Fibroblast of lung (primary cell): Measurements from ENCODE around the gene SCAF8. TPM values are rescaled to one million over a fixed set of nuclear protein-coding genes. Genes with fewer than 3 reads are reported as not detected.

Experiments
- DNase-seq, 2 donors: peaks; one replicate each; pipeline versions ENCODE4 v3.0.0 to v3.0.0-alpha.2; 2010; ENCODE audit warnings: low read depth in 2 of 2
- H2AFZ ChIP-seq: 2 replicates; pipeline ENCODE4 v1.5.1; 2012; ENCODE audit warnings: low read length, control low read depth, inconsistent platforms
- H3K27ac ChIP-seq: 2 replicates; pipeline ENCODE4 v1.5.1; 2011; ENCODE audit warnings: low read length, control low read depth; ENCODE audit not compliant: insufficient read depth
- H3K27me3 ChIP-seq: 2 replicates; pipeline ENCODE4 v1.5.1; 2011; ENCODE audit warnings: mild to moderate bottlenecking, low read length; ENCODE audit not compliant: control insufficient read depth, insufficient read depth
- H3K36me3 ChIP-seq: 2 replicates; pipeline ENCODE4 v1.5.1; 2011; ENCODE audit warnings: low read length; ENCODE audit not compliant: control insufficient read depth, insufficient read depth
- H3K4me1 ChIP-seq: 2 replicates; pipeline ENCODE4 v1.5.1; 2011; ENCODE audit warnings: low read length; ENCODE audit not compliant: control insufficient read depth, insufficient read depth; ENCODE audit errors: extremely low read depth
- H3K4me2 ChIP-seq: 2 replicates; pipeline ENCODE4 v1.5.1; 2011; ENCODE audit warnings: low read length, control low read depth; ENCODE audit not compliant: insufficient read depth; ENCODE audit errors: extremely low read depth
- H3K4me3 ChIP-seq, 4 experiments: fragments of 200-600 bp in 1 of 4; sonication (generic) in 1 of 4; replicated peaks in 1 of 4; 2 replicates each; pipeline ENCODE4 v1.5.1; 2011 to 2016; ENCODE audit warnings: low read length in 4 of 4, low read depth in 3 of 4, mild to moderate bottlenecking in 3 of 4, control low read depth in 2 of 4, inconsistent platforms in 1 of 4, mixed read lengths in 1 of 4; ENCODE audit not compliant: insufficient read depth in 1 of 4; ENCODE audit errors: control extremely low read depth in 1 of 4
- H3K79me2 ChIP-seq: 2 replicates; pipeline ENCODE4 v1.5.1; 2012; ENCODE audit warnings: mild to moderate bottlenecking, low read length, inconsistent platforms; ENCODE audit not compliant: control insufficient read depth, insufficient read depth
- H3K9ac ChIP-seq: 2 replicates; pipeline ENCODE4 v1.5.1; 2011; ENCODE audit warnings: mild to moderate bottlenecking, low read length, control low read depth; ENCODE audit not compliant: insufficient read depth
- H3K9me3 ChIP-seq: 2 replicates; pipeline ENCODE4 v1.5.1; 2012; ENCODE audit warnings: low read depth, low read length; ENCODE audit not compliant: control insufficient read depth, insufficient read depth
- H4K20me1 ChIP-seq: 2 replicates; pipeline ENCODE4 v1.5.1; 2011; ENCODE audit warnings: low read length; ENCODE audit not compliant: control insufficient read depth, insufficient read depth; ENCODE audit errors: extremely low read depth
- CTCF ChIP-seq, 2 donors: IDR thresholded peaks in 1 of 2; conservative IDR thresholded peaks in 1 of 2; 1 replicate in 1 of 2; 2 replicates in 1 of 2; pipeline ENCODE4 v1.5.1; 2011 to 2012; ENCODE audit warnings: low read length in 2 of 2, control low read depth in 1 of 2, inconsistent platforms in 1 of 2, low read depth in 1 of 2, mild to moderate bottlenecking in 1 of 2
- EZH2 ChIP-seq: IDR thresholded peaks from 2 replicates; pipeline ENCODE4 v1.5.1; 2012; ENCODE audit warnings: low read length, control low read depth, mild to moderate bottlenecking; ENCODE audit errors: missing control alignments
- polyA plus RNA-seq, 2 donors: library from polyadenylated mRNA; depleted of rRNA in 1 of 2; stranded (reverse) in 1 of 2; unstranded in 1 of 2; fragments of >200 nt; gene quantifications; 2 replicates each; pipeline ENCODE4 v1.2.1, GENCODE V29; 2011 to 2012; ENCODE audit warnings: missing spikeins in 1 of 2
- total RNA-seq: library from RNA; depleted of rRNA; stranded (reverse); fragments of >200 nt; gene quantifications from 2 replicates; pipeline ENCODE4 v1.2.1, GENCODE V29; 2014

Gene SCAF8
- total and polyA plus RNA-seq, 2 donors (not counting 1 experiment from before 2014, with no cell fraction given), result 28.5 to 30.9 TPM

GRCh38 chr6:154861825-154862224 lies 128.6 kb downstream of the SCAF8 start:
- Histone ChIP-seq H3K4me2 (no peak overlapping the region), H3K27me3 (no peaks in the 10 kb centered on the region), H4K20me1 (no peaks in the 10 kb centered on the region), H3K27ac (no peak overlapping the region), H3K9me3 (no peaks in the 10 kb centered on the region), H3K79me2 (no peaks in the 10 kb centered on the region), H2AFZ (no peak overlapping the region), H3K36me3 (no peaks in the 10 kb centered on the region), H3K9ac (no peak overlapping the region), H3K4me3 (no peak overlapping the region), H3K4me1 (no peaks in the 10 kb centered on the region)
- TF ChIP-seq EZH2 (no peak), CTCF (conservative IDR thresholded peaks at IDR 0.05 in 1 of 2, IDR thresholded peaks at IDR 0.05 in 1 of 2; ENCODE audit: low read depth in 1 of 2, low read length in 2 of 2) (no peak)
- no peak for DNase-seq

GRCh38 chr6:154862536-154862935 lies 129.3 kb downstream of the SCAF8 start:
- no peaks in the 10 kb centered on the region for H4K20me1 ChIP-seq
- H3K27me3 ChIP-seq, result no peaks in the 10 kb centered on the region
- H3K27ac ChIP-seq, result no peak overlapping the region
- H2AFZ ChIP-seq, result no peak overlapping the region
- H3K79me2 ChIP-seq, result no peaks in the 10 kb centered on the region
- no peaks in the 10 kb centered on the region for H3K36me3 ChIP-seq
- H3K4me2 ChIP-seq, result no peak overlapping the region
- no peak for TF ChIP-seq CTCF (conservative IDR thresholded peaks at IDR 0.05 in 1 of 2, IDR thresholded peaks at IDR 0.05 in 1 of 2; ENCODE audit: low read depth in 1 of 2, low read length in 2 of 2)
- TF ChIP-seq EZH2, result no peak
- no peak for DNase-seq
- H3K4me3 ChIP-seq, result no peak overlapping the region
- H3K9ac ChIP-seq, result no peak overlapping the region
- H3K9me3 ChIP-seq, result no peaks in the 10 kb centered on the region
- no peaks in the 10 kb centered on the region for H3K4me1 ChIP-seq

- no peaks in the 10 kb centered on the region for H3K4me1 ChIP-seq
- no peak overlapping the region for H3K4me2 ChIP-seq
- no peak for TF ChIP-seq CTCF (conservative IDR thresholded peaks at IDR 0.05 in 1 of 2, IDR thresholded peaks at IDR 0.05 in 1 of 2; ENCODE audit: low read depth in 1 of 2, low read length in 2 of 2)
- no peak for TF ChIP-seq EZH2
- no peak overlapping the region for H3K4me3 ChIP-seq
- H3K27ac ChIP-seq, result no peak overlapping the region
- no peaks in the 10 kb centered on the region for H3K9me3 ChIP-seq
- H3K9ac ChIP-seq, result no peak overlapping the region
- H4K20me1 ChIP-seq, result no peaks in the 10 kb centered on the region
- peaks cover 2% of the 10 kb centered on the region for H3K36me3 ChIP-seq
- no peak for DNase-seq
- H3K79me2 ChIP-seq, result peaks cover 2% of the 10 kb centered on the region
- H3K27me3 ChIP-seq, result no peaks in the 10 kb centered on the region
- no peak overlapping the region for H2AFZ ChIP-seq
Measured at GRCh38 chr6:154864066-154864430, 130.8 kb downstream of the SCAF8 start.
